ENCODE results near the gene GREB1.

Gene GREB1

DNA sequence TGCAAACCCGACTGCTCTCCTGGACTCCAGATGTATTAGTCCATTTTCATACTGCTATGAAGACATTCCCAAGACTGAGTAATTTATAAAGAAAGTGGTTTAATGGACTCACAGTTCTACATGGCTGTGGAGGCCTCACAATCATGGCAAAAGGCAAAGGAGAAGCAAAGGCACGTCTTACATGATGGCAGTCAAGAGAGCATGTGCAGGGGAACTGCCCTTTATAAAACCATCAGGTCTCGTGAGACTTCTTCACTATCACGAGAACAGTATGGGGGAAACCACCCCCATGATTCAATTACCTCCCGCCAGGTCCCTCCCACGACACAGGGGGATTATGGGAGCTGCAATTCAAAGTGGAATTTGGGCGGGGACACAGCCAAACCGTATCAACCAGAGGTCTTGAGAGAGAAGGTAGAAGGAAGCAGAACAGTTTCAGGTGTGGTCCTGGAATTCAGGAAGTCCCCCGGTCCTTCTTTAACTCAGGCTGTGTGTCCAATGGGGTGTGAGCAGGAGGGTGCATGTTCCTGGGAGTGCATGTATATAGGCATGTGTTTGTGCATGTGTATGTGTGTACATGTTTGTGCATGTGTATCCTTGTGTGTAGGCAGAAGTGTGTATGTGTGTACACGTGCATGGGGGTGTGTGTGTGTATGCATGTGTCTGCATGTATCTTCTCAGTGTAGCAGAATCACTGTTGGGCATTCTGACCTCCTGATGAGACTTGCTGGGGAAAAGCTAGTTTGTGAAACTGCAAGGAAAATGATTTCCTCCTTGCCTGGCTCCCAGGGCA lies 46.2 kb downstream of the GREB1 start:
- DNase-seq (ENCODE audit: low spot score) = no peak

GRCh38 chr2:11580697-11581096 lies 46.9 kb downstream of the GREB1 start:
- DNase-seq (ENCODE audit: low spot score) = no peak

GRCh38 chr2:11581124-11581796 lies 47.4 kb downstream of the GREB1 start:
- DNase-seq (ENCODE audit: low spot score) = no peak

DNA sequence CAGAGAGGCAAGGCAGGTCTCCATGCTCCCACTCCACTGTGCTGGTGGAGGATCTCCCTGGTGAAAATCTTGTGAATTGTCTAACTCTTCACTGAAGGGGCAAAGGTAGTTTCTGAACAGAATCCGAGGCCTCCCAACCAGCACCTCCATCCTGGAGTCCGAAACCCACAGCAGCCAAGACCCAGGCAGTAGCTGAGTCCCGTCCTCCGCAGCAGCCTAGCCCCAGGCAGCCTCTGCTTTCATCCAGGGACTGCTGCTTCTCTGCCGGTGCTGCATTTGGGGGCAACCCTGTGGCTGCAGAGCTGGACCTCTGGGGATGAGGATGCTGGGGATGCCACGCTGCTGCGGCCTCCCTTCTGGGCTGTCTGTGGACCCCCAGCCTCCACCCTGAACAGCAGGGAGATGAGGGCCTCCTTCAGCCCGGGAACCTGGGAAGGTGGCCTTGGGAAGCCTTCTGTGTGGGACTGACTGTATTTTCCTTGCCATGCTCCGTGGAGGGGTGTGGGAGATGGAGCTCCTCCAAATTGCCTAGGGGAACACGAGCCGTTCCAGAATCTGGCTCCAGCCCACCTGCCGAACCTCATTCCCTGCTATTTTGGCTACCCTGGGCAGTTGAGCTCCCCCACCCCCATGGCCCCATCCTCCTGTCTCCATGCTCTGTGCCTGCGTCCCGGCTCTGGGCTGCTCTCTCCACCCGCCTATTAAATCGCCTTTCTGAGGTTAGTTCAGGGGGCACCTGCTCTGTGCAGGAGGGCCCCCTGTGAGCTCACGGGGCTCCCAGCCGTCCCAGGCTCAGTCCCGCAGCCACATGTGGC lies 48.2 kb downstream of the GREB1 start:
- DNase-seq (ENCODE audit: low spot score) = no peak

DNA sequence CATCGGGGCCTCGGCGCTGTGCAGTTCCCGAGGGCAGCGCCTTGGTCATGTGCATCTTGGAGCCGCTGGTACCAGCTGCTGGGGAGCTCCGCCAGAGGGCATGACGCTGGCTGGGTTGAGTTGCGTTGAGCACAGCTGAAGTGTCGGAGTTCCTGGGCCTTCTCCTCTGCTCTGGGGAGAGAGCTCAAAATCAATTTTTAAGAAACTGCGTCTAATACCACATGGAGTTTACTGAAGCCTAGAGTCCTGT lies 48.7 kb downstream of the GREB1 start:
- DNase-seq (ENCODE audit: low spot score) = no peak

- DNase-seq (ENCODE audit: low spot score) = peak; percentile 57
These were observed 49.3 kb downstream of the GREB1 start for GRCh38 chr2:11582862-11583752.

DNA sequence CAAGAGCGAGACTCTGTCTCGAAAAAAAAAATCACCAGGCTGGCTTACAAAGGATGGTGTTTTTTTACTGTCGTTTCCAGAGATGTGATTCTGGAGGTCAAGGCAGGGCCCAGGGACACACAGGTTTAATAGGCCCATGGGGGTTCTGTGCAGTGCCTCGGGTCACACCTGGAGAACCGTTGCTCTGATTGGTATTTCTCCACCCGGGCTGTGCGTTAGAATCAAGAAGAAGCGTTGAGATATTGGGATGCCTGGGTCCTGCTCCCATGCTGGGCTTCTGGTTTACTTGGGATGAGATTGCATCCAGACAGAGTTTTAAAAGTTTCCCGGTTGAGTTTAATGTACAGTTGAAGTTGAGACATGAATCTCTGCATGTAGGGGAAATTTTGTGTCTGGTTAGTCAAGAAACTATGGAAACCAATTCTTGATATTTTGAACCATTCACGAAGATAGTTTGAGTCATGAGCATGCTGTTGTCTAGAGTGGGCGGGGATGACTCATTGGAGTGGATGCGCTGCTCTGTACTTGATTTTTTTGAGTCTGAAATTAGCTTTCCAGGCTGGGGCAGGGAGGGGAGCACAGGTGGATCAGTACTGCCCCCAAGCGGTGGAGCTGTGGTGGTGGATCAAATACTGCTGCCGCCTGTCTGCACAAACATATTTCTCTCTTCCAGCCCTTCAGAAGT lies 50.1 kb downstream of the GREB1 start:
- peak; percentile 22 for DNase-seq (ENCODE audit: low spot score)

DNA sequence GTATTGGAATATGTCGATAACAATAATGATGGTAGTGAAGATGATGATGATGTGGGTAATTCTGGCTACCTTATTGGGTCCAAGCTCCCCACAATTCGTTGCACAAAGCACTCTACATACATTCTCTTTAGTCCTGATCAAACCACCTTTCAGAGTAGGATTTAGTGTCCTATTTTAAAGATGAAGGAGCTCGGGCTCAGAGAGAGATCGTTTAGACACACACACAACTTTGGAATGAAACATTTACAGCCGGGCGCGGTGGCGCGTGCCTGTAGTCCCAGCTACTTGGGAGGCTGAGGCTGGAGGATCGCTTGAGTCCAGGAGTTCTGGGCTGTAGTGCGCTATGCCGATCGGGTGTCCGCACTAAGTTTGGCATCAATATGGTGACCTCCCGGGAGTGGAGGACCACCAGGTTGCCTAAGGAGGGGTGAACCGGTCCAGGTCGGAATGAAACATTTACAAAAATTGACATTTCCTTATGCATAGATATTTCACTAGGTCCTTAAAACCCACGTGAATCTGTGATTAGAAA lies 50.7 kb downstream of the GREB1 start:
- DNase-seq (ENCODE audit: low spot score) = no peak

GRCh38 chr2:11585071-11585470 lies 51.2 kb downstream of the GREB1 start:
- no peak for DNase-seq (ENCODE audit: low spot score)

DNA sequence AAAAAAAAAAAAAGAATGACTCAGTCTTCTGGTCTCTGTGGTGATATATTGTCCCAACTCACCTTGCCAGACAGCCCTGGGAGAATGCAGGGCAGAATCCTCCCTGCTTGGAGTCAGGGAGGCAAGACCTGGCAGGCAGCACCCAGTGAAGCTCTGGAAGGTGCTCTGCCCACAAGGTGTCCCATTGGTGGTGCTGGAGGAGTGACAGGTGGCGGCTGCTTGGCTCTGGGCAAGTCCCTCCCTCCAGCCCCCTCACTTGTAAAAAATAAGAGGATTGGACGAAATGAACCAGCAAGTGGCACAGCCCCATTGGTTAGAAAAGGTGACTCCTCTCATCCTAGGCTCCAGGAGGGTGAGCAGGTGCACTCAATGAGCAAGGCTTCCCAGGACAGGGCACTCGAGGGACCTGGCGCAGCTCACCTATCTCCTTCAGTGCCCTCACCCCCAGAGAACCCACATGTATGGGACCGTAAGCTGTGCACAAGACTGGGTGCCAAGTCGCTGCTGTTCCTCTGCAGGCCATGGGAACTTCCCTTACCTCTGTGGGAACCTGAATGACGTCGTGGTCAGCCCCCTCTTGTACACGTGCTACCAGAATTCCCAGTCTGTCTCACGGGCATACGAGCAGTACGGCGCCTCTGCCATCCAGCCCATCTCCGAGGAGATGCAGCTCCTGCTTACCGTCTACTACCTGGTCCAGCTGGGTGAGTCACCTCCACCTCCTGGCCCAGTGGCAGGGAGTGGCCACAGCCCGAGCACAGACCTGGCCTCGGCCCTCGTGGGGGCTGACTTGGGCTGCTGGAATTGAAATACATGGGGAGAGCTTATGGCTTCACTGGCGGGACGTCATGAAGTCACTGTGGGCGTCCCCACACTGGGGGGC lies 54.6 kb downstream of the GREB1 start:
- DNase-seq (ENCODE audit: low spot score) = no peak

- no peak for DNase-seq (ENCODE audit: low spot score)
These were observed 55.6 kb downstream of the GREB1 start for GRCh38 chr2:11589316-11589940.

DNA sequence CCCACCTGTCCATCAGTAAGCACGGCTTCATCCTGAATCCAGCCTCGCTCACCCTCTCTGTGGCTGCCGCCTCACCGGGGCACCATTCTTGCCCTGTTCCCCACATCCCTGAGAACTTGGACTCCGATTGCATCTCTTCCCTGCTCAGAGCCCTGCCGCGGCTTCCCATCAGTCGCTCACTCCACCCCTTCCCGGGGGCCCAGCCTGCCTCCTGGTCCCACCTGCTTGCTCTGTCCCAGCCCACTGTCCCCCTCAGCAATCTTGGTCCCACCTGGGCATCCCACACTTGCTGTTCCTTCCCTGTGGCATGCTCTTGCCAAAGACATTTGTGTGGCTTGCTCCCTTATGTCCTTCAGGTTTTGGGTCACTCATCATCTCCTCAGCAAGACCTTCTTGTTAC lies 56.3 kb downstream of the GREB1 start:
- DNase-seq (ENCODE audit: low spot score) = no peak

GRCh38 chr2:11591091-11591490 lies 57.2 kb downstream of the GREB1 start:
- DNase-seq (ENCODE audit: low spot score) = no peak

DNA sequence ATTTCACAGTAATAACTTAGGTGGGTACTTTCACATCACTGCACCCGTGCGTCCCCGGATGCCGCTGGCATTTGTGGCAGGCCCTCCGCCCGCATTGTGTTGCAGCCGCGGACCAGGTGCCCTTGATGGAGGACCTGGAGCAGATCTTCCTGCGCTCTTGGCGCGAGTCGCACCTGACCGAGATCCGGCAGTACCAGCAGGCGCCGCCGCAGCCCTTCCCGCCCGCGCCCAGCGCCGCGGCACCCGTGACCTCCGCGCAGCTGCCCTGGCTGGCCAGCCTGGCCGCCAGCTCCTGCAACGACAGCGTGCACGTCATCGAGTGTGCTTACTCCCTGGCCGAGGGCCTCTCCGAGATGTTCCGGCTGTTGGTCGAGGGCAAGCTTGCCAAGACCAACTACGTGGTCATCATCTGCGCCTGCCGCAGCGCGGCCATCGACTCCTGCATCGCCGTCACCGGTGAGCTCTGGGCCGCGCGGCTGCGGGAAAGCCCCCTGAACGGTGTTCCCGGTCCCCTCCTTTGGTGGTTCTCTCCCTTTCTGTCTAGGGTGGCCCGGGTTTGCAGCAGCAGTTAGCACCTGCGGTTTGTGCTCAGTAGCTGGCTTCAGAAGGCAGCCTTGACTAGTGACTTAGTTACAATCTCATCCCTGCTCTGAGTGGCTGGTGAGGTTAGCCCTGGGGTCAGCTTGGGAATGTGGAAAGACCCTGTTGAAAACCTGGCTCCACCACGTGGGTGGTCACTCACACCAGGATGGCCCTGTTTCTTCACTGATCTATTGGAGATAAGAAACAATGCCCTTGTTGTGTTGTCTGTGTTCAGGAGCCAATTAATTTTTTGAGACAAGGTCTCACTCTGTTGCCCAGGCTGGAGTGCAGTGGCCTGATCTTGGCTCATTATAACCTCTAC lies 59.1 kb downstream of the GREB1 start:
- no peak for DNase-seq (ENCODE audit: low spot score)

DNA sequence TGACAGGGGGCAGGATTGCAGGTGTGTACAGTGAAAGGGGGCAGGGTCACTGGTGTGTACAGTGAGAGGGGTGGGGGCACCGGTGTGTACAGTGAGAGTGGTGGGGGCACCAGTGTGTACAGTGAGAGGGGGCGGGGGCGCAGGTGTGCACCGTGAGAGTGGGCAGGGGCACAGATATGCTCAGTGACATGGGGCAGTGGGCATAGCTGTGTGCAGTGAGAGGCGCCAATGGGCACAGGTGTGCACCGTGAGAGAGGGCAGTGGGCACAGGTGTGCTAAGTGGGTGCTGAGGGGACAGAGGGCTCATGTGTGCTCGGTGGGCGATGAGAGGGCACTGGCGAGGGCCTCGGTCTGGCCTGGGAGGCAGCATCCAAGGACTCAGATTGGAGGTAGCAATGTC lies 63.0 kb downstream of the GREB1 start:
- no peak for DNase-seq (ENCODE audit: low spot score)

DNA sequence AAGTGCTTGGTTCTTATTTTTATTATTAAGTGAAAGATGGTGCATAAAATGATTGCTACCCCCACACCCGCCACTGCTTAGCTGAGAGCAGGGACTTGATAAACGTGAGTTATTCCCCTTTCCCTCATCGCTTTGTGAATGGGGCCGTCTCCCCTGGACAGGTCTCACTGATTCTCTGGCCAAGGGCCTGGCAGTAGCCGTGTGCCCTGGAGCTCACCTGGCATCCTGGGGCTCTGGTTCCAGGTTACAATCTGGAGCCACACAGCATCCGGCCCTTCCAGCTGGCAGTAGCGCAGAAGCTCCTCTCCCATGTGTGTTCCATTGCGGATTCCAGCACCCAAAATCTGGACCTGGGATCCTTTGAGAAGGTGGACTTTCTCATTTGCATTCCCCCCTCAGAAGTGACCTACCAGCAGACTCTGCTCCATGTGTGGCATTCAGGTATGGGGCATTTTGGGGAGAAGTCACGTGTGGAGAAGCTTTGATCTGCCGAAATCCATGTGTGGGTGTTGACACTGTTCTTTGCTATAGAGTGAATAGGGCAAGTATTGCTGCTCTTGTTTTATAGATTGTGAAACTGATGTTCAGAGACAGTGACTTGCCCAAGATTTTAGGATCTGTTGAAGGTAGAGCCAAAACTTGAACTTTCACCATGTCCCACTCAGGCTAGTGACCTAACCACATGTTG lies 63.8 kb downstream of the GREB1 start:
- no peak for DNase-seq (ENCODE audit: low spot score)

GRCh38 chr2:11598228-11598731 lies 64.4 kb downstream of the GREB1 start:
- no peak for DNase-seq (ENCODE audit: low spot score)
